AG10803 (cell line): Measurements from ENCODE around the gene ANO6.

Experiments used
- DNase-seq: peaks from one replicate; pipeline ENCODE4 v3.0.0; 2010; ENCODE audit warnings: low read depth
- H3K4me3 ChIP-seq: 2 replicates; pipeline ENCODE4 v1.5.1; 2011; ENCODE audit warnings: mild to moderate bottlenecking, low read length, control low read depth
- TF ChIP-seq, protein P1 (sequence below): conservative IDR thresholded peaks from 2 replicates; pipeline ENCODE4 v1.5.1; 2011; ENCODE audit warnings: mild to moderate bottlenecking, low read length, control low read depth, inconsistent platforms

The ANO6 gene

DNA sequence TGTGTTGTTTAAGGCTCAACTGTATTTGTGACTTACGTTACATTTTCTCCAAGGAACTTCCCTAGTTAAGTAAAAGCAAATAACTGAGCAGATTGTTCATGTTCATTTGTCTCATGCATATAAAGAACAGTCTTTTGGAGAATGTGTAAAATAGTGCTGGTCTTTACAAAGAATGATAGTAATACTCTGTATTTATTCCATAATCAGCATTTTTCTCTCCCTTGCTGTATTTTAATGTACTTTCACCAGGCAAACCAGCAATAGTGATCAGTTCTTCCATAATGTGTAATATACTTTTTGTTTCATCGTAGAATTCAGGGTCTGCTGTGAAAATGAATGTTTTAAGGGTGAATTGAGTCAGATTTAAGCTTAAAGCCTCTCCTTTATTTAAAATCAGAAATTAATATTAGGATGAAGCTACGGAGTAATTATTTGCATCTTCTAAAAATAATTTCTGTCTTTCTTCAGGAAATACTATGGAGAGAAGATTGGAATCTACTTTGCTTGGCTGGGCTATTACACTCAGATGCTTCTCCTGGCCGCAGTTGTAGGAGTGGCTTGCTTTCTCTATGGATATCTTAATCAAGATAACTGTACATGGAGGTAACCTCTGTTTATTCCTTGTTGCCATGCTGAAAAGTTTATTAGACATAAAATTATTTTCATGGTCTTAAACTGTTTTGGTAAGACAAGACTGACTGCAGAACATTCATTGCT, 141.1 kb downstream of the ANO6 start:
- H3K4me3 ChIP-seq = no peak overlapping the region
- no peak for DNase-seq
- TF ChIP-seq, protein P1, sequence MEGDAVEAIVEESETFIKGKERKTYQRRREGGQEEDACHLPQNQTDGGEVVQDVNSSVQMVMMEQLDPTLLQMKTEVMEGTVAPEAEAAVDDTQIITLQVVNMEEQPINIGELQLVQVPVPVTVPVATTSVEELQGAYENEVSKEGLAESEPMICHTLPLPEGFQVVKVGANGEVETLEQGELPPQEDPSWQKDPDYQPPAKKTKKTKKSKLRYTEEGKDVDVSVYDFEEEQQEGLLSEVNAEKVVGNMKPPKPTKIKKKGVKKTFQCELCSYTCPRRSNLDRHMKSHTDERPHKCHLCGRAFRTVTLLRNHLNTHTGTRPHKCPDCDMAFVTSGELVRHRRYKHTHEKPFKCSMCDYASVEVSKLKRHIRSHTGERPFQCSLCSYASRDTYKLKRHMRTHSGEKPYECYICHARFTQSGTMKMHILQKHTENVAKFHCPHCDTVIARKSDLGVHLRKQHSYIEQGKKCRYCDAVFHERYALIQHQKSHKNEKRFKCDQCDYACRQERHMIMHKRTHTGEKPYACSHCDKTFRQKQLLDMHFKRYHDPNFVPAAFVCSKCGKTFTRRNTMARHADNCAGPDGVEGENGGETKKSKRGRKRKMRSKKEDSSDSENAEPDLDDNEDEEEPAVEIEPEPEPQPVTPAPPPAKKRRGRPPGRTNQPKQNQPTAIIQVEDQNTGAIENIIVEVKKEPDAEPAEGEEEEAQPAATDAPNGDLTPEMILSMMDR = no peak

DNA sequence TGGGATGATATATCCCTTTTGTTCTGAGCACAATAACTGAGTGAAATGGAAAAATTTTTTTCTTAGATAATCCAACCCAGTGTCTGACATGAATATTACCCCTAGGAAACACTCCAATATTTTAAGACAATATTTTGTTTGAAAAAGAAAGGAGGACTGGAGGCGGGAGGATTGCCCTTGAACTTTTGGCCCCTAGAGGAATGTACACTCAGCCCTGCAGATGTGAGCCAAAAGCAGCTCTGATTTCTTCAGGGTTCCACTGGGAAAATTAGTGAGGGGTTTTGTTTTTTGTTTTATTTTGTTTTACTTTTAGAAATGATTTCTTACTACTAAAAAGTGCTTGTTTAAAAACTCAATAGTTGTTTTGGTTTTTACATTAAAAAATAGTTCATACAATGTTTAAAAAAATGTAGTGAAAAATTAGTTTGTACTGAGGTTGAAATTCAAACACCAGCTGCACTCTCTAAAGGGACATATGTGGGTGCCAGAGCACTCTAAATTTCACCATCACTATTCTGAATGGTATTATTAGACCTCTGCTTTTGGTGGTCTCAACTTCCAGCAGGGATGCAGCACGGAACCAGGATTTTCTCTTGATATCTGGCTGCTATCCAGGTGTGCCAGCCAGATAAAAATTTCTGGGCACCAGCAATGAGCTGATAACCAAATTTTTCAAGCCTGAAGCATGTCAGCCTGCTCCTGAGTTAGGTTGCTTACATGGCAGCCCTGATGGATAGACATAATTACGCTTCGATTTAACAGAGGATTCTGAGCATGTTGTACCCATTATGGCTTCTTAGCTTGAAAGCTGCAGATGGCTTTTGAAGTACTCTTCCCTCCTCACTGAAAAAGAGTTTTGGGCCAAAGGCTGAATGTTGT, 141.9 kb downstream of the ANO6 start:
- no peak overlapping the region for H3K4me3 ChIP-seq
- TF ChIP-seq, protein P1 = no peak
- peak; percentile 25 for DNase-seq

GRCh38 chr12:45362291-45362690, 146.4 kb downstream of the ANO6 start:
- TF ChIP-seq, protein P1 = no peak

DNA sequence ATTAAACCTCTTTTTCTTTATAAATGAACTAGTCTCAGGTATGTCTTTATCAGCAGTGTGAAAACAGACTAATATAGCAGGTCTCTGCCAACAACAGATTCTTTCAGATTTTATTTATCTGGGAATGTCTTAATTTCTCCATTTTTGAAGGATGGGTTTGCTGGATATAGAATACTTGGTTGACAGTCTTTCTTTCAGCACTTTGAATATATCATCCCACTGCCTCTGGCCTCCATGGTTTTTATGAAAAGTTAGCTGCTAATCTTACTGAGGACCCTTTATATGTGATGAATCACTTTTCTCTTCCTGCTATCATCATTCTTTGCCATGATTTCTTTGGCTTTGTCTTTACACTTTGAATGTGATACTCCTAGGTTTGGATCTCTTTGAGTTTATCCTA, 148.0 kb downstream of the ANO6 start:
- TF ChIP-seq, protein P1 = no peak
- no peak for DNase-seq
- H3K4me3 ChIP-seq = no peak overlapping the region

More at GRCh38 chr12:45362291-45362690, 146.4 kb downstream of the ANO6 start:
- no peak overlapping the region for H3K4me3 ChIP-seq
- DNase-seq = no peak

- TF ChIP-seq, protein P1 = no peak
- DNase-seq = peak; percentile 34
Observed at GRCh38 chr12:45368841-45369489, 153.1 kb downstream of the ANO6 start.

GRCh38 chr12:45377815-45378214, 161.9 kb downstream of the ANO6 start:
- H3K4me3 ChIP-seq = no peak overlapping the region
- TF ChIP-seq, protein P1 = no peak
- DNase-seq = no peak

More at GRCh38 chr12:45368841-45369489, 153.1 kb downstream of the ANO6 start:
- H3K4me3 ChIP-seq = no peak overlapping the region
